ENCODE measurements around the gene WNT10A. TPM values are rescaled to one million over a fixed set of nuclear protein-coding genes. Genes with fewer than 3 reads are reported as not detected.

WNT10A gene
- total and polyA plus RNA-seq, 2 donors from 2014 or later: 1.1 to 10.2 TPM

GRCh38 chr2:218888341-218888740 is 7.7 kb downstream of the WNT10A start:
- Histone ChIP-seq H3K27me3 (ENCODE audit: control insufficient read depth, insufficient read depth, low read length) (no peaks in the 10 kb centered on the region), H3K36me3 (ENCODE audit: control insufficient read depth in 2 of 3, insufficient read depth in 3 of 3, low read length in 3 of 3) (no peaks in the 10 kb centered on the region), H3K27ac (ENCODE audit: low read depth in 2 of 2, low read length in 2 of 2) (no peak overlapping the region), H3K9me3 (ENCODE audit: control insufficient read depth in 2 of 3, insufficient read depth in 1 of 3, low read length in 3 of 3) (no peaks in the 10 kb centered on the region), H3K4me3 (ENCODE audit: low read length in 3 of 3) (no peak overlapping the region), H3K9ac (ENCODE audit: low read length in 3 of 3) (no peak overlapping the region), H3K4me1 (ENCODE audit: control insufficient read depth in 2 of 3, insufficient read depth in 2 of 3, low read depth in 1 of 3, low read length in 3 of 3) (peaks cover 0 to 9% (median 0%) of the 10 kb centered on the region in 3 donors)
- no peak for TF ChIP-seq CTCF (IDR thresholded peaks at IDR 0.05; ENCODE audit: borderline replicate concordance, extremely low read depth, insufficient read depth)
- FAIRE-seq (no peak), DNase-seq (no peak)
- intact Hi-C loops (cut with DNase I): no loop called here

GRCh38 chr2:218889937-218890336 is 9.3 kb downstream of the WNT10A start:
- peaks cover 11% of the 10 kb centered on the region for H3K27me3 ChIP-seq (ENCODE audit: control insufficient read depth, insufficient read depth, low read length)
- peak in 1 of 5 donors; percentile 47 for DNase-seq
- no peak for FAIRE-seq

GRCh38 chr2:218890369-218890768 is 9.7 kb downstream of the WNT10A start:
- Histone ChIP-seq H3K27ac (ENCODE audit: low read depth in 2 of 2, low read length in 2 of 2) (no peak overlapping the region), H3K36me3 (ENCODE audit: control insufficient read depth in 2 of 3, insufficient read depth in 3 of 3, low read length in 3 of 3) (no peaks in the 10 kb centered on the region), H3K27me3 (ENCODE audit: control insufficient read depth, insufficient read depth, low read length) (peaks cover 11% of the 10 kb centered on the region), H3K9me3 (ENCODE audit: control insufficient read depth in 2 of 3, insufficient read depth in 1 of 3, low read length in 3 of 3) (no peaks in the 10 kb centered on the region), H3K9ac (ENCODE audit: low read length in 3 of 3) (no peak overlapping the region), H3K4me1 (ENCODE audit: control insufficient read depth in 2 of 3, insufficient read depth in 2 of 3, low read depth in 1 of 3, low read length in 3 of 3) (peaks cover 0 to 9% (median 0%) of the 10 kb centered on the region in 3 donors), H3K4me3 (ENCODE audit: low read length in 3 of 3) (no peak overlapping the region)
- peak in 1 of 5 donors; percentile 7 for DNase-seq
- FAIRE-seq: no peak
- no peak for TF ChIP-seq CTCF (IDR thresholded peaks at IDR 0.05; ENCODE audit: borderline replicate concordance, extremely low read depth, insufficient read depth)
- intact Hi-C loops (cut with DNase I): no loop called here

More at GRCh38 chr2:218889937-218890336, 9.3 kb downstream of the WNT10A start:
- Histone ChIP-seq H3K36me3 (ENCODE audit: control insufficient read depth in 2 of 3, insufficient read depth in 3 of 3, low read length in 3 of 3) (no peaks in the 10 kb centered on the region), H3K4me3 (ENCODE audit: low read length in 3 of 3) (no peak overlapping the region), H3K27ac (ENCODE audit: low read depth in 2 of 2, low read length in 2 of 2) (no peak overlapping the region), H3K9me3 (ENCODE audit: control insufficient read depth in 2 of 3, insufficient read depth in 1 of 3, low read length in 3 of 3) (no peaks in the 10 kb centered on the region), H3K9ac (ENCODE audit: low read length in 3 of 3) (no peak overlapping the region), H3K4me1 (ENCODE audit: control insufficient read depth in 2 of 3, insufficient read depth in 2 of 3, low read depth in 1 of 3, low read length in 3 of 3) (peaks cover 0 to 9% (median 0%) of the 10 kb centered on the region in 3 donors)
- intact Hi-C loops (cut with DNase I): no loop called here
- no peak for TF ChIP-seq CTCF (IDR thresholded peaks at IDR 0.05; ENCODE audit: borderline replicate concordance, extremely low read depth, insufficient read depth)
